Measurements from ENCODE around the gene COLEC11.

DNA sequence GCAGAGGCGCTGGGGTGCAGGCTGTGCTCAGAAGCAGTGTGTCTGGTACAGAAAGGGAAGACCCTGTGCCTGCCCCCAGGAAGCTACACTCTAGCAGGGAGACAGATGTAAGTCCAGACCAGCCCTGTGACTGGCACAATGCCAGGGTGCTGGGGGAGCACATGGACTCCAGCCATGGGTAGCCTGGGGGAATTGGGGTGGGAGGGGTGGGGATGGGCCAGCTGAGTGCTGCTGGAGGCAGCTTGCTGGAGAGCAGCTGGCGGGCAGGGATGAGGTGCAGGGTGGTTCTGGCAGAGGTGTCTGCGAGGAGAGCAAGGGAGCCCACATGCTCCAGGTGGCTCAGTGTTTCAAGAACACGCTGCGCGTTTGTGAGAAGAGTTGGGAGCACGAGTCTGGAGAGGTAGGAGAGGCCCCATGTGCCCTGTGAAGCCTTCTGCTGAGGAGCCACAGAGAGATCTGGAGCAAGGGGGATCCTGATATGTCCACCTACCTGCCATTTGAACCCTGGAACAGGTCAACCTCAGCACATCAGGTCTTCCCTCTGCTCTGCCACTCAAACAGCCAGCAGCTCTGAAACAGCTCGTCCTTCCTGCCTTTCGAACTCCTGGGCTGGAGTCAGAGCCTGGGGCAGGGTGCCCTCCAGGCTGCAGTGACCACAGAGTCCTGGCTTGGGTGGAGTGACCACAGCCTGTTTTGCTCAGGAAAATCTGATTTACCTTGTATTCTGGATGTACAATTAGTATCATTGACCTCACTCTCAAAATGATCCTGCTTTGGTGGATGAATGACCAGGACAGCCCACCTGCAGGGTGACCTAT lies 78.2 kb downstream of the COLEC11 start:
- TF ChIP-seq, protein P1, sequence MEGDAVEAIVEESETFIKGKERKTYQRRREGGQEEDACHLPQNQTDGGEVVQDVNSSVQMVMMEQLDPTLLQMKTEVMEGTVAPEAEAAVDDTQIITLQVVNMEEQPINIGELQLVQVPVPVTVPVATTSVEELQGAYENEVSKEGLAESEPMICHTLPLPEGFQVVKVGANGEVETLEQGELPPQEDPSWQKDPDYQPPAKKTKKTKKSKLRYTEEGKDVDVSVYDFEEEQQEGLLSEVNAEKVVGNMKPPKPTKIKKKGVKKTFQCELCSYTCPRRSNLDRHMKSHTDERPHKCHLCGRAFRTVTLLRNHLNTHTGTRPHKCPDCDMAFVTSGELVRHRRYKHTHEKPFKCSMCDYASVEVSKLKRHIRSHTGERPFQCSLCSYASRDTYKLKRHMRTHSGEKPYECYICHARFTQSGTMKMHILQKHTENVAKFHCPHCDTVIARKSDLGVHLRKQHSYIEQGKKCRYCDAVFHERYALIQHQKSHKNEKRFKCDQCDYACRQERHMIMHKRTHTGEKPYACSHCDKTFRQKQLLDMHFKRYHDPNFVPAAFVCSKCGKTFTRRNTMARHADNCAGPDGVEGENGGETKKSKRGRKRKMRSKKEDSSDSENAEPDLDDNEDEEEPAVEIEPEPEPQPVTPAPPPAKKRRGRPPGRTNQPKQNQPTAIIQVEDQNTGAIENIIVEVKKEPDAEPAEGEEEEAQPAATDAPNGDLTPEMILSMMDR (conservative IDR thresholded peaks at IDR 0.05) = no peak
- TF ChIP-seq ZFX (IDR thresholded peaks at IDR 0.05) = no peak

All from C4-2B (cell line).